MM.1S (cell line): ENCODE data around the gene CXCR3.
"Not testable (repeated sequence)": the region's sequence is repeated elsewhere in the genome, so short reads cannot be mapped to it uniquely, and the experiment has no call there.

ENCODE experiments used
- DNase-seq: peaks from one replicate; pipeline ENCODE4 v3.0.0-alpha.2; 2015
- H2AFZ ChIP-seq: fragments of 300-600 bp; sonication (generic); 2 replicates; pipeline ENCODE4 v1.6.0; 2016; ENCODE audit warnings: antibody characterized with exemption, low read length
- H3F3A ChIP-seq: fragments of 300-600 bp; sonication (generic); 2 replicates; pipeline ENCODE4 v1.6.1; 2016; ENCODE audit warnings: mild to moderate bottlenecking, antibody characterized with exemption, low read length, moderate library complexity, mixed read lengths; ENCODE audit not compliant: insufficient read depth
- H3K27ac ChIP-seq: fragments of 300-600 bp; sonication (generic); 2 replicates; pipeline ENCODE4 v1.5.1; 2016; ENCODE audit warnings: mild to moderate bottlenecking, low read length
- H3K27me3 ChIP-seq: fragments of 300-600 bp; sonication (generic); replicated peaks from 2 replicates; pipeline ENCODE4 v1.6.0; 2016; ENCODE audit warnings: low read length; ENCODE audit not compliant: insufficient read depth
- H3K36me3 ChIP-seq: fragments of 300-600 bp; sonication (generic); replicated peaks from 2 replicates; pipeline ENCODE4 v1.6.1; 2016; ENCODE audit warnings: mild to moderate bottlenecking, low read length, mixed read lengths; ENCODE audit not compliant: insufficient read depth
- H3K4me1 ChIP-seq: fragments of 300-600 bp; sonication (generic); 2 replicates; pipeline ENCODE4 v1.6.1; 2016; ENCODE audit warnings: low read length, mixed read lengths
- H3K4me2 ChIP-seq: fragments of 300-600 bp; sonication (generic); 2 replicates; pipeline ENCODE4 v1.6.0; 2016; ENCODE audit warnings: low read depth, low read length
- H3K4me3 ChIP-seq: fragments of 300-600 bp; sonication (generic); 2 replicates; pipeline ENCODE4 v1.5.1; 2016; ENCODE audit warnings: low read length, mixed read lengths
- H3K79me2 ChIP-seq: fragments of 300-600 bp; sonication (generic); 2 replicates; pipeline ENCODE4 v1.6.1; 2016; ENCODE audit warnings: mixed run types, low read length, mixed read lengths
- H3K9ac ChIP-seq: fragments of 300-600 bp; sonication (generic); 2 replicates; pipeline ENCODE4 v1.6.1; 2016; ENCODE audit warnings: low read length, mixed read lengths
- H3K9me2 ChIP-seq: fragments of 300-600 bp; sonication (generic); replicated peaks from 2 replicates; pipeline ENCODE4 v1.6.1; 2016; ENCODE audit warnings: mild to moderate bottlenecking, low read length, mixed read lengths; ENCODE audit not compliant: insufficient read depth
- H3K9me3 ChIP-seq: fragments of 300-600 bp; sonication (generic); replicated peaks from 2 replicates; pipeline ENCODE4 v1.6.1; 2016; ENCODE audit warnings: mild to moderate bottlenecking, low read length, mixed read lengths; ENCODE audit not compliant: insufficient read depth
- H4K20me1 ChIP-seq: fragments of 300-600 bp; sonication (generic); 2 replicates; pipeline ENCODE4 v1.6.1; 2016; ENCODE audit warnings: mild to moderate bottlenecking, low read length, moderate library complexity, mixed read lengths; ENCODE audit not compliant: insufficient read depth
- EZH2 ChIP-seq: fragments of 300-600 bp; sonication (generic); optimal IDR thresholded peaks from 2 replicates; pipeline ENCODE3; 2017; ENCODE audit warnings: low read depth, mild to moderate bottlenecking, antibody characterized with exemption, low read length, mixed read lengths
- EZH2phosphoT487 ChIP-seq: fragments of 300-600 bp; sonication (generic); IDR thresholded peaks from 2 replicates; pipeline ENCODE4 v1.6.1; 2018; ENCODE audit warnings: antibody characterized with exemption, low read length
- TF ChIP-seq, protein P1 (sequence below): fragments of 300-600 bp; sonication (generic); IDR thresholded peaks from 2 replicates; pipeline ENCODE4 v1.5.1; 2016; ENCODE audit warnings: antibody characterized with exemption, low read length, mixed read lengths

The CXCR3 gene

DNA sequence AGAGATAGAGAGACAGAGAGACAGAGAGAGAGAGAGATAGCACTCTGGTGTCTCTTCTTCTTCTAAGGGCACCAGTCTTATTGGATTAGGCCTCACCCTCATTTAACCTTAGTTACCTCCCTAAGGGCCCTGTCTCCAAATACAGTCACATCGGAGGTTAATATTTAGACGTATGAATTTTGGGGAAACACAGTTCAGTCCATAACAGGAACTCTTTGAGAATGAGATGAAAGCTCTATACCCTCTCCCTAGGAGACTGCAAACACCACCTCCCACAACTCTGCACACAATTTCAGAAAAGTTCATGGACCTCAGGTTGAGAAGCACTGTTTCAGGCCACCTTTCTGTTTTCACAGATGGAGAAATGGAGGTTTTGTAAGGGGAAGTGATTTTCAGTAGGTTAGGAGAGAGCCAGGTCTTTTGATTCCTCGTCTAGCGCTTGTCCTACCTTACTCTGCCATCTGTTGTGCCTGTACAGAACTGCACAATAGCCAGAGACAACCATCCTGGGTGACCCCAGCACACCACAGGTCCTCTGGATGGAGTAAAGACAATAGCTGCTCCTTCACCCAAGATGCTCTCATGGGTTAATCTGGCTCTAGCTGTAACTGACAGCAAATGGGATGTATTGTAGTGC, 32.1 kb upstream of the CXCR3 start:
- H3K9ac ChIP-seq: no peak overlapping the region
- H4K20me1 ChIP-seq: no peaks in the 10 kb centered on the region
- no peak overlapping the region for H3K4me3 ChIP-seq
- peak; percentile 58 for DNase-seq
- H3K27ac ChIP-seq: no peak overlapping the region
- H3K4me2 ChIP-seq: no peak overlapping the region
- H2AFZ ChIP-seq: no peak overlapping the region; the same call in 1 of the 2 replicates
- H3K9me2 ChIP-seq: no peaks in the 10 kb centered on the region
- H3K36me3 ChIP-seq: no peaks in the 10 kb centered on the region
- H3K27me3 ChIP-seq: no peaks in the 10 kb centered on the region
- H3F3A ChIP-seq: no peaks in the 10 kb centered on the region
- no peaks in the 10 kb centered on the region for H3K9me3 ChIP-seq
- peaks cover 4% of the 10 kb centered on the region for H3K4me1 ChIP-seq
- H3K79me2 ChIP-seq: no peaks in the 10 kb centered on the region
- TF ChIP-seq, protein P1, sequence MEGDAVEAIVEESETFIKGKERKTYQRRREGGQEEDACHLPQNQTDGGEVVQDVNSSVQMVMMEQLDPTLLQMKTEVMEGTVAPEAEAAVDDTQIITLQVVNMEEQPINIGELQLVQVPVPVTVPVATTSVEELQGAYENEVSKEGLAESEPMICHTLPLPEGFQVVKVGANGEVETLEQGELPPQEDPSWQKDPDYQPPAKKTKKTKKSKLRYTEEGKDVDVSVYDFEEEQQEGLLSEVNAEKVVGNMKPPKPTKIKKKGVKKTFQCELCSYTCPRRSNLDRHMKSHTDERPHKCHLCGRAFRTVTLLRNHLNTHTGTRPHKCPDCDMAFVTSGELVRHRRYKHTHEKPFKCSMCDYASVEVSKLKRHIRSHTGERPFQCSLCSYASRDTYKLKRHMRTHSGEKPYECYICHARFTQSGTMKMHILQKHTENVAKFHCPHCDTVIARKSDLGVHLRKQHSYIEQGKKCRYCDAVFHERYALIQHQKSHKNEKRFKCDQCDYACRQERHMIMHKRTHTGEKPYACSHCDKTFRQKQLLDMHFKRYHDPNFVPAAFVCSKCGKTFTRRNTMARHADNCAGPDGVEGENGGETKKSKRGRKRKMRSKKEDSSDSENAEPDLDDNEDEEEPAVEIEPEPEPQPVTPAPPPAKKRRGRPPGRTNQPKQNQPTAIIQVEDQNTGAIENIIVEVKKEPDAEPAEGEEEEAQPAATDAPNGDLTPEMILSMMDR: peak; percentile 53
- no peak for TF ChIP-seq EZH2phosphoT487
- no peak for TF ChIP-seq EZH2

DNA sequence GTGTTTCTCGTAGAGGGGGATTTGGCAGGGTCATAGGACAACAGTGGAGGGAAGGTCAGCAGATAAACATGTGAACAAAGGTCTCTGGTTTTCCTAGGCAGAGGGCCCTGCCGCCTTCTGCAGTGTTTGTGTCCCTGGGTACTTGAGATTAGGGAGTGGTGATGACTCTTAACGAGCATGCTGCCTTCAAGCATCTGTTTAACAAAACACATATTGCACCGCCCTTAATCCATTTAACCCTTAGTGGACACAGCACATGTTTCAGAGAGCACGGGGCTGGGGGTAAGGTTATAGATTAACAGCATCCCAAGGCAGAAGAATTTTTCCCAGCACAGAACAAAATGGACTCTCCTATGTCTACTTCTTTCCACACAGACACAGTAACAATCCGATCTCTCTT, 26.1 kb upstream of the CXCR3 start:
- H2AFZ ChIP-seq, DNase-seq, H4K20me1 ChIP-seq, H3K9ac ChIP-seq, H3K9me2 ChIP-seq, H3K4me2 ChIP-seq, H3F3A ChIP-seq, H3K4me3 ChIP-seq, H3K4me1 ChIP-seq, H3K36me3 ChIP-seq, H3K79me2 ChIP-seq, H3K27me3 ChIP-seq, H3K9me3 ChIP-seq, H3K27ac ChIP-seq: not testable (repeated sequence)

DNA sequence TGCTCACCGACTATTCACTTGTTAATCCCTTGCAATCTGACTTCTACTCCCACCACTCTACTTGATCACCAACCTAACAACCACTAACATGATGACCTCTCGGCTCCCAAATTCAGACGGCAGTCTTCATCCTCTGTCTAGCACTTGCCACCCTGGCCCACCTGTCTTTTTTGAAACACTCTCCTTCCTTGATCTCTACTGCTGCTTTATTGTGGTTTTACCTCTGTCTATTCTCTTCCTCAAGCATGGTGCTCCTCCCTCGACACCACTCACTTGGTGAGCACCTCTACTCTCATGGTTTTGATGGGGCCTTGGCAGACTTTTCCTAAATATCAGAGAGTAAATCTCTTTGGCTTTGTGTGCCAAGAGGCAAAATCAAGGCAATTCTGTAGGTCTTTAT, 21.7 kb upstream of the CXCR3 start:
- TF ChIP-seq, protein P1: no peak
- no peak for TF ChIP-seq EZH2phosphoT487
- no peak for TF ChIP-seq EZH2
- Histone ChIP-seq H3K36me3 (no peaks in the 10 kb centered on the region), H3K4me1 (peaks cover 24% of the 10 kb centered on the region), H3K79me2 (no peaks in the 10 kb centered on the region), H2AFZ (no peak overlapping the region), H3F3A (no peaks in the 10 kb centered on the region), H3K27me3 (no peaks in the 10 kb centered on the region), H4K20me1 (no peaks in the 10 kb centered on the region), H3K9me3 (no peaks in the 10 kb centered on the region), H3K9me2 (no peaks in the 10 kb centered on the region), H3K4me3 (no peak overlapping the region), H3K27ac (no peak overlapping the region), H3K9ac (no peak overlapping the region), H3K4me2 (no peak overlapping the region)
- no peak for DNase-seq

DNA sequence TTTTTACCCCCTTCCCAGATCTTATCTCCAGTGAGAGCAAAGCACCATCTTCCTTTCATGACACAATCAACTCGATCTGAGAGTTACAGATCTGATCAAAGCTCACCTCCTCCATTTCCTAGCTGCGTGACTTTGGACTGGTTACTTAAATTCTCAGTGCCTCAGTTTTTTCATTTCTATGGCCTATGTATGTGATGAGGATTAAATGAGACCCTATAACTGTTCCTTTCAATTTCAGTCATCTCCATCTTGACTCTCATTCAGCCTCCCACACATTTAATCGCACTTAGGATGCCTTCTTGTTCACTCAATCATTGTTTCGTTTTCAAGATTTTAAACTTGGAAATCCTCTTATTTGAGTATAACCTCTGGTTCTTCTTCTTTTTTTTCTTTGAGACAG, 20.1 kb upstream of the CXCR3 start:
- no peak overlapping the region for H3K27ac ChIP-seq
- TF ChIP-seq EZH2: no peak
- TF ChIP-seq EZH2phosphoT487: no peak
- TF ChIP-seq, protein P1: no peak
- no peaks in the 10 kb centered on the region for H3K27me3 ChIP-seq
- H4K20me1 ChIP-seq: no peaks in the 10 kb centered on the region
- no peaks in the 10 kb centered on the region for H3K9me3 ChIP-seq
- H3F3A ChIP-seq: no peaks in the 10 kb centered on the region
- DNase-seq: no peak
- no peaks in the 10 kb centered on the region for H3K79me2 ChIP-seq
- H3K36me3 ChIP-seq: no peaks in the 10 kb centered on the region
- peak overlapping the region; percentile 21; the same call in 1 of the 2 replicates for H3K4me2 ChIP-seq
- no peak overlapping the region for H3K4me3 ChIP-seq
- H3K9ac ChIP-seq: no peak overlapping the region
- no peak overlapping the region for H2AFZ ChIP-seq
- no peaks in the 10 kb centered on the region for H3K9me2 ChIP-seq
- peaks cover 24% of the 10 kb centered on the region for H3K4me1 ChIP-seq
